ENCODE measurements around the gene ADAMTS18.

- no peak for TF ChIP-seq CTCF (IDR thresholded peaks at IDR 0.05; ENCODE audit: borderline replicate concordance, extremely low read depth, low read length, poor library complexity, severe bottlenecking)
- TF ChIP-seq EZH2 (IDR thresholded peaks at IDR 0.05; ENCODE audit: borderline replicate concordance, low read depth, low read length, severe bottlenecking): no peak
Observed at GRCh38 chr16:77330332-77331042, 104.3 kb downstream of the ADAMTS18 start.

Measured in DND-41 (cell line).